ENCODE data around the gene IPMK.

IPMK gene

GRCh38 chr10:58152673-58153263 lies 114.9 kb downstream of the IPMK start:
- DNase-seq, result no peak

- no peak for DNase-seq
Measured at GRCh38 chr10:58150290-58150689, 117.4 kb downstream of the IPMK start.

- no peak for DNase-seq
Measured at GRCh38 chr10:58143944-58144343, 123.8 kb downstream of the IPMK start.

Data from bone marrow (tissue), 2 donors.